ENCODE results near the gene KLF16. TPM values are rescaled to one million over a fixed set of nuclear protein-coding genes. Genes with fewer than 3 reads are reported as not detected.

The KLF16 gene
- total RNA-seq, 4 donors from 2014 or later = 9.0 to 18.3 (median 11.6) TPM

DNA sequence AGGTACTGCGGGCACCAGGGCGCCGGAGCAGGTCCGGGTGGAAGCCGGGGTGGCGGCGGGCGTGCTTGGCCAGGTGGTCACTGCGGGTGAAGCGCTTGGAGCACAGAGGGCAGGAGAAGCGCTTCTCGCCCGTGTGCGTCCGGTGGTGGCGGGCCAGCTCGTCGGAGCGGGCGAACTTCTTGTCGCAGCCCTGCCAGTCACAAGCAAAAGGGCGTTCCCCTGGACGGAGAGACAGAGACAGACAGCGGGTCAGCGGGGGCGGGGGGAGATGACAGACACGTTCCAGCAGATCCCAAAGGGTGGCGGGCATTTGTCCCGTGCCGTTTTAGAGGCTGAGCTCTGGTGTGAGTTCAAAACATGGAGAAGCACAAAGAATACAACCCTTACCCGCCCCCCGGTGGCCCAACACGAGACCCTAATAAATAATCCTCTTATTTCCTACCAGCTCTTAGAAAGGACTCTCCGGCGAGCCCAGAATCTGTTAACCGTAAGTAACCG is 8.8 kb downstream of the KLF16 start:
- Histone ChIP-seq H3K36me3 (no peaks in the 10 kb centered on the region), H3K4me3 (peak overlapping the region in 1 of 4 donors; percentile 55), H3K27ac (peak overlapping the region; percentile 91 to 96 (median 93)), H3K4me1 (peaks cover 52 to 79% (median 75%) of the 10 kb centered on the region in 4 donors), H3K9me3 (no peaks in the 10 kb centered on the region), H3K27me3 (no peaks in the 10 kb centered on the region)
- peak; percentile 36 for DNase-seq
- intact Hi-C loops (cut with DNase I; ENCODE audit: low total_unique reads) (no loop called here), in situ Hi-C loops (cut with MboI; ENCODE audit: low pct_ligation_motif_present in 1 of 4, low pct_unique_long_range_greater_than_20kb in 1 of 4, low sequenced_read_pairs in 3 of 4) (no loop called here)
- no peak for TF ChIP-seq POLR2A (IDR thresholded peaks at IDR 0.05)
- WGBS, 2 donors (ENCODE audit: low coverage in 1 of 2) = 78% methylated on average over 37 of the region's 37 CpGs; no CpG with 5 or more reads in 1 of the 2 donors

DNA sequence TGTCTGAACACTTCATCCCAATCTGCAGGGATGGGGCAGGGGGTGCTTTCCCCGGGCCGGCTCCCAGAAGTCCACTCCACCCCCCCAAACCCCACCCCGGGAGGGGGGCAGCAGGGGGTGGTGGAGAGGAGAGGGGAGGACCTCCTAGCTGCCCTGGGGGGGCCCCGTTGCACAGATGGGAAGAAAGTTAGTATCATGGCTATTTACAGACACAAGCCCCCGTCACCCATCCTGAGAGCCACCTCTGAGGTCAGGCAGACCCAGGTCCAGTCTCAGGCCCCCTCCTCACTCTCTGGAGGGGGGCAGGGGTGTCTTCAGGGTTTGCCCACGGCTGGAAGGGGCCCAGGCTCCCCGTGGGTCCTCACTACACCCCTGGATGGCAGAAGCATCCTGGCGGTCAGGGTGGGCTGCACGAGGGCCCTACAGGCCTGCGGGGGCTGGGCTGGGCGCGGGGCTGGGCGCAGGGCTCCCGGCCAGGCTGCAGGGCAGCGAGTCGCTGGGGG is 9.3 kb downstream of the KLF16 start:
- H3K27me3 ChIP-seq = no peaks in the 10 kb centered on the region
- H3K27ac ChIP-seq = peak overlapping the region; percentile 91 to 96 (median 93)
- TF ChIP-seq, protein P1, sequence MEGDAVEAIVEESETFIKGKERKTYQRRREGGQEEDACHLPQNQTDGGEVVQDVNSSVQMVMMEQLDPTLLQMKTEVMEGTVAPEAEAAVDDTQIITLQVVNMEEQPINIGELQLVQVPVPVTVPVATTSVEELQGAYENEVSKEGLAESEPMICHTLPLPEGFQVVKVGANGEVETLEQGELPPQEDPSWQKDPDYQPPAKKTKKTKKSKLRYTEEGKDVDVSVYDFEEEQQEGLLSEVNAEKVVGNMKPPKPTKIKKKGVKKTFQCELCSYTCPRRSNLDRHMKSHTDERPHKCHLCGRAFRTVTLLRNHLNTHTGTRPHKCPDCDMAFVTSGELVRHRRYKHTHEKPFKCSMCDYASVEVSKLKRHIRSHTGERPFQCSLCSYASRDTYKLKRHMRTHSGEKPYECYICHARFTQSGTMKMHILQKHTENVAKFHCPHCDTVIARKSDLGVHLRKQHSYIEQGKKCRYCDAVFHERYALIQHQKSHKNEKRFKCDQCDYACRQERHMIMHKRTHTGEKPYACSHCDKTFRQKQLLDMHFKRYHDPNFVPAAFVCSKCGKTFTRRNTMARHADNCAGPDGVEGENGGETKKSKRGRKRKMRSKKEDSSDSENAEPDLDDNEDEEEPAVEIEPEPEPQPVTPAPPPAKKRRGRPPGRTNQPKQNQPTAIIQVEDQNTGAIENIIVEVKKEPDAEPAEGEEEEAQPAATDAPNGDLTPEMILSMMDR (IDR thresholded peaks at IDR 0.05) = no peak
- TF ChIP-seq POLR2A (IDR thresholded peaks at IDR 0.05) = no peak
- in situ Hi-C loops (cut with MboI; ENCODE audit: low pct_ligation_motif_present in 1 of 4, low pct_unique_long_range_greater_than_20kb in 1 of 4, low sequenced_read_pairs in 3 of 4) (no loop called here), intact Hi-C loops (cut with DNase I; ENCODE audit: low total_unique reads) (no loop called here)
- WGBS, 2 donors (ENCODE audit: low coverage in 1 of 2) = 75% methylated on average over 16 of the region's 16 CpGs; no CpG with 5 or more reads in 1 of the 2 donors
- H3K4me1 ChIP-seq = peaks cover 47 to 74% (median 70%) of the 10 kb centered on the region in 4 donors
- no peak overlapping the region for H3K4me3 ChIP-seq
- no peak for DNase-seq
- H3K36me3 ChIP-seq = no peaks in the 10 kb centered on the region
- H3K9me3 ChIP-seq = no peaks in the 10 kb centered on the region

DNA sequence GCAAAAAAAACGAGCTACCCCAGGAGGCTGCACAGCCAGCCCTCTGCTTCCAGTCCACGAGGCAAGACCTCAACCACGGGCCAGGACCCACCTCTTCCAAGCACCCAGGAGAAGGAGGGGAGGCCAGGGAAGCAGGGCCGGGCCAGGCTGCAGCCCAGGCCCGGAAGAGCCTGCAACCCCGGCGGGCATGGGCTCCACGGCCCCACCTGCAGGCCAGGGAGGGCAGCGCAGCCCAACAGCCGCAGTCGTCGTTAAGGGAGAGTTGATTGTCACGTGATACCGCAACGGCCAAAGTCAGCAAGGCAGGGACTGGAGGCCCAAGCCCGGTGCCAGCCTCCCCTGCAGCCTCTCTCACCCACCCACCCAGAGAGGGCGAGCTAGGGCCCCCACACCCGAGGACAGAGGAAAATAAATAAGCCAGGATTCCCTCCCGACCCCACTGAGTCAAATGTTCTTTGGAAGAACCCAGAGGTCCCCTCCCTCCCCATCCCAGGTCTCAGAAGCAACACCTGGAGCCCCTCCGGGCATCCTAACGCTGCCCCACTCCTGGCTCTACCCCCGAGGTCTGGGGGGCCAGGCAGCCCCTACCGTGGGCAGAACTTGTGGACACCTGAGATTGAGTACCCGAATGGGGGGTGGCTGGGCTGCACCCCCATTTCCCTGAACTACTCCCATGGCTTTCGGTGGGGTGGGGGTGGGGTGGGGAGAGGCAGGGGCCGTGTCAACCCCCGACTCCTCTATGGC is 9.9 kb downstream of the KLF16 start:
- WGBS, 2 donors (ENCODE audit: low coverage in 1 of 2) = 25% methylated on average over 23 of the region's 27 CpGs; no CpG with 5 or more reads in 1 of the 2 donors
- TF ChIP-seq, protein P1 (IDR thresholded peaks at IDR 0.05) = peak; percentile 90 to 98 (median 96)
- TF ChIP-seq POLR2A (IDR thresholded peaks at IDR 0.05) = no peak
- TF ChIP-seq EP300 (IDR thresholded peaks at IDR 0.05; ENCODE audit: low read depth) = no peak
- no peak for TF ChIP-seq POLR2AphosphoS5 (IDR thresholded peaks at IDR 0.05)
- peak; percentile 94 for DNase-seq
- H3K9me3 ChIP-seq = no peaks in the 10 kb centered on the region
- peak overlapping the region; percentile 71 to 96 (median 93) for H3K27ac ChIP-seq
- H3K36me3 ChIP-seq = no peaks in the 10 kb centered on the region
- in situ Hi-C loops (cut with MboI; ENCODE audit: low pct_ligation_motif_present in 1 of 4, low pct_unique_long_range_greater_than_20kb in 1 of 4, low sequenced_read_pairs in 3 of 4) = no loop called here
- intact Hi-C loops (cut with DNase I; ENCODE audit: low total_unique reads) = no loop called here
- H3K4me3 ChIP-seq = no peak overlapping the region
- H3K4me1 ChIP-seq = peaks cover 40 to 71% (median 64%) of the 10 kb centered on the region in 4 donors
- no peaks in the 10 kb centered on the region for H3K27me3 ChIP-seq

DNA sequence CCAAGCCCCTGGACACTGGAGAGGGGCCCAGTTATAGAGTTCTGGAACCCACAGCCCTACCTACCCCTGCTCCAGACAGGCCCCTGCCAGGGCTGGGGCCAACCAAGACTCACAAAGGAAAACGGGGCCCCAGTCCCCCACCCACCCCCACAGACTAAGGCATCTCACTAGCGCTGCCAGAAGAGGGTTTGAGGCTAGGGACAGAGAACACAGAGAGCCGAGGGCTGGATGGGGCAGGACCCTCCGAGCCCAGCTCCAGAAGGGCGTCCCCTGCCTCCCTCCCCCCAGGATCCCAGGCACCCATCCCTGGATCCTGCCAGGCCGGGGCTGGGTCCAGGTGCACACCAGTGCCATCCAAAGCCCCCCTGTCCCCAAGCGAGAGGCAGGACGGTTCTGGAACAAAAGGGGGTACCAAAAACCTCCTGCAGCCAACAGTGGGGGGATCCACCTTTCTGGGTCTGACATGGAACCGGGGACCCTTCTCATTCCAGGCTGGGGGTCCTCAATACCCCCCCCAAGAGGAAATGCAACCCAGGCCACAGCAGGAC is 10.7 kb downstream of the KLF16 start:
- Histone ChIP-seq H3K4me1 (peaks cover 34 to 64% (median 57%) of the 10 kb centered on the region in 4 donors), H3K36me3 (no peaks in the 10 kb centered on the region), H3K4me3 (no peak overlapping the region), H3K27ac (peak overlapping the region in 3 of 4 donors; percentile 91 to 96 (median 95)), H3K27me3 (no peaks in the 10 kb centered on the region), H3K9me3 (no peaks in the 10 kb centered on the region)
- TF ChIP-seq POLR2A (IDR thresholded peaks at IDR 0.05) (no peak), EP300 (IDR thresholded peaks at IDR 0.05; ENCODE audit: low read depth) (no peak), POLR2AphosphoS5 (IDR thresholded peaks at IDR 0.05) (no peak)
- TF ChIP-seq, protein P1 (IDR thresholded peaks at IDR 0.05) = no peak
- WGBS, 2 donors (ENCODE audit: low coverage in 1 of 2) = 79% methylated on average over 7 of the region's 9 CpGs; no CpG with 5 or more reads in 1 of the 2 donors
- in situ Hi-C loops (cut with MboI; ENCODE audit: low pct_ligation_motif_present in 1 of 4, low pct_unique_long_range_greater_than_20kb in 1 of 4, low sequenced_read_pairs in 3 of 4) (no loop called here), intact Hi-C loops (cut with DNase I; ENCODE audit: low total_unique reads) (no loop called here)
- DNase-seq = no peak
